Activated CD4-positive, alpha-beta T cell treated with anti-CD3 and anti-CD28 coated beads for 1 hour (primary cell): Measurements from ENCODE around the gene ABCC5.

ENCODE experiments used
- DNase-seq: peaks from one replicate; pipeline ENCODE4 v3.0.0-alpha.2; 2020

The ABCC5 gene

DNA sequence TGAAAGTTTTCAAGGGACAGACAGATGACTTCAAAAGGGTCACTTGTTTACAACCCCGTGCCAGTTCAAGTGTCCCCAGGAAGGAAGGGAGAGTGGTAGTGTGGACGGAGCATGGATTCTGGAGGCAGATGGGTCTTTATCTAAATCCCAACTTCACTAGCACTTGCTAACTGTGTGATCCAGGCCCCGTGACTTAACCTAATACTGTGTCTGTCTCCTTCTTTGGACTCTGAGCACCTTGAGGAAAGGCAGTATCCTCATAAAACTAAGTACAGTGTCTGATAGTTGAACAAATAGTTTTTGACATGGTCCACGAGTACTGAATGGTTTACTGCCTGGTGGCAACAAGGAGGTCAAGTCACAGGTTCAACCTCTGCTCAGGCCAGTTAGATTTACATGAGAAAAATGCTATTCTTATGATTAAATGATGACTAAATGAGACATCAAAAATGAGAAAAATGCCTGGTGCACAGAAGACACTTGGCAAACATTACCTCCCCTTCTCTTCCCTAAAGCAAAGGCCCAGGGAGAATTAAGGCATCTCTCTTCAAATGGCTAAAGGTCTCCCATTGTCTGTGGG is 48.9 kb downstream of the ABCC5 start:
- DNase-seq: no peak

DNA sequence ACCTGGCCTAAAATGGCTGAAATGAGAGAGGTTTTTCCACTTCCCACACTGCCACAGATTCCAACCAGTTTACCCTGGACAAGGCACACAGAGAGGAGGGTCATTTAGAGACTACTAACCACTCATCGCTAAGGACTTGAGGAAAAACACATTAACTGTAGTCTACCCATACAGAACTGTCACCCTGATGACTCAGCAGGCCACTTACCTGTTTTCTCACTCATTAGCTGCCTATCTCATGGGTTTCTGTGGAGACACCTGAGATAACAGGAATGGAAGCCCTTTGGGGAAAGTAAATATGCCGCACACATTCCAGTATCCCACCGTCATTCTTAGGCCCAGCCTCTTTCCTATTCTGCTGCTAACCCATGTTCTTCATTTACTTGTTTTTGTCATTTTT is 50.0 kb downstream of the ABCC5 start:
- no peak for DNase-seq

DNA sequence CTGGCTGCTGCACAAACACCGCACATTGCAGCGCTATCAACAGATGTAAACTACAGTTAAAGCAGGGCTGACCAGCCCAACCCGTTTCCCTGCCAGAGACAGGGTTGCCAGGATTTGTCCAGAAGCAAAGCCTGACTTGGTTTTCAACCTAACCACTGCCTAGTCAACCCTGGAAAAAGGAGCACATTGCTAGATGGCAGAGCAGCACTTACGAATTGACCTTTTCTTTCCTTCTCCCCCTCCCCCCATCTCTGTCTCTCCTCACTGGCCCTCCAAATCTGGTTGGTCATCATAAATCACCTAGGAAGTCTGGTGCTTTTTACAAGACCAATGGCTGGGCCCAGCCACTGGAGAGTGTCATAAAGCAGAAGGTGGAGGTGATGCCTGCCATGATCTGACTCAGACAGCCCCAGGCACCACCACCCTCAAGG is 51.3 kb downstream of the ABCC5 start:
- no peak for DNase-seq

DNA sequence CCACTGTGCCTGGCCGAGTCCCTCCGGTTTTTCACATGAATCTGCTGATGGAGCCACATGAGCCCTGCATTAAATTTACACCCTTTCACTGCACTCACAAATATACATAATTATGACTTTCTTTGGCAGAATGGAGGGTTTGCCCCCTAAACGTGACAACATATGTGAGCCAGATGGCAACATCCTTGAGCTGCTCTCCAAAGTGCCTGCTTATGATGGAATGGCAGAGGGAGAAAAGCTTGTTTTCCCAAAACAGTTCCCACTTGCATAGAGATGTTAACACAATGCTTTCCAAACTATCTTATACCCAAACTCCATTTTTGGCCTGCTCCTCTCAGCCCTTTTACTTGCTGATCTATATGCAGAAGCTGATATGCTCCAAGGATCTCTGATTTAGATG is 54.9 kb downstream of the ABCC5 start:
- DNase-seq: no peak

DNA sequence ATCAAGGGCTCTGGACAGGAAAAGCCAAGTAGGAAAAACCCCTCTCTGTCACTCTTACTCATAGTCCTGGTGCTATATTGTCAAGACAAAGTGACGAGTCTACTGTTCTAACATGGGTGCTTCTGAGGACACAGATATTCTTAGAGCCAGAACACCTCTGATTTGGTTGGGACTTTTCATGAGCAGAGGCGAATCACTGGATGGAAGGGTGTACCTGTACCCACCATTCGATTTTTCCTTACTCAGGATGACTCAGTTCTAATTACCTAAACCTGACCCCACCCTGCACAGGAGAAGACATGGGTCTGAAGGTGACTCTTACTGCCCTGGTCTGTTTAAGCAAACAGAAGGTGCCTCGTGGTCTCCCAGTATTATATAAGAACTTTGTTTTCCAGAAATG is 58.5 kb downstream of the ABCC5 start:
- no peak for DNase-seq

DNA sequence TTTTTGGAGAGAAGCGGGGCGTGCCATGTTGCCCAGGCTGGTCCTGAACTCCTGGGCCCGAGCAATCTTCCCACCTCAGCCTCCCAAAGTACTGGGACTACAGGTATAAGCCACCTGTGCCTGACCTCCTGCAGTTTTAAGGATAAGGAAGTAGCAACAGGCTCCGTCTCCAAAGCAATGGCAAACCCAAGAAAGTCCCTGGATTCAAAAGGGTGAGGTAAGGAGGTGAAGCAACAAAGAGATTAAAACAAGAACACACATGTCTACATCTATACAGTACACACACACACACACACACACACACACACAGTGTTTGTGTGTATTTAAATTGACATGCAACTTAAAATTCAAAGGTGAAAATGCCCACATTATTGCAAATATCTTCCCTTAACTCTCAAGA is 58.9 kb downstream of the ABCC5 start:
- DNase-seq: no peak

DNA sequence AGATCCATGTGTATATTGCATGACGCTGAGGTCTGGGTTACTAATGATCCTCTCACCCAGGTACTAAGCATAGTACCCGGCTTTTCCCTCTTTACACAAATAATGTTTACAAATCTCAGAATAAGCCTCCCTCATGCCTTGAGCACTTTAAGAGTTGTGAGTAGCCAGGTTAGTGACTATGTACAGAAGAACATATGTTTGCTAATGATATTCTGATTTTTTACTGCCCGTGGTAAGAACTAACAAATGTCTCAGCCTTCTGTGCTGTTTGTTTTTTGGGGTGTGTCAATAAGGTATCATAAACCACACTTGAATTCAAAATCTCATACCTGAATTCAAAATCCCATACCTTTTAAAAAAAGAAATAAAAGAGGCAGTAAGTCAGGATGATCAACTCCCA is 59.5 kb downstream of the ABCC5 start:
- DNase-seq: no peak

DNA sequence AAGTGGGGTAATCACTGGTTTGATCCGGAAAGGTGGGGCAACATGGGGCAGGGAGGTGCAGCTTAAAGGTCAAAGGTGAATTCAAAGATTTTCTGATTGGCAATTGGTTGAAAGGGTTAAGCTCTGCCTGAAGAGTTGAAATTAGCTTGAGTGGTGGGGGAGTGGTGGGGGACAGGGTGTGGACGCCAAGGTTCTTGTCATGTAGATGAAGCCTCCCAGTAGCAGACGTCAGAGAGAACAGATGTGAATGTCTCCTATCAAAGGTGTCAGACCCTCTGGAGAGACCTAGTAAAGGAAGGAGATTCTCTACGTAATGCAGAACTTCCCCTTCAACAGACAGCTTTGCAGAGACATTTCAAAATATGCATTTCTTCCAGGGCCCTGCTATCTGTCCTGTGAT is 62.8 kb downstream of the ABCC5 start:
- no peak for DNase-seq

DNA sequence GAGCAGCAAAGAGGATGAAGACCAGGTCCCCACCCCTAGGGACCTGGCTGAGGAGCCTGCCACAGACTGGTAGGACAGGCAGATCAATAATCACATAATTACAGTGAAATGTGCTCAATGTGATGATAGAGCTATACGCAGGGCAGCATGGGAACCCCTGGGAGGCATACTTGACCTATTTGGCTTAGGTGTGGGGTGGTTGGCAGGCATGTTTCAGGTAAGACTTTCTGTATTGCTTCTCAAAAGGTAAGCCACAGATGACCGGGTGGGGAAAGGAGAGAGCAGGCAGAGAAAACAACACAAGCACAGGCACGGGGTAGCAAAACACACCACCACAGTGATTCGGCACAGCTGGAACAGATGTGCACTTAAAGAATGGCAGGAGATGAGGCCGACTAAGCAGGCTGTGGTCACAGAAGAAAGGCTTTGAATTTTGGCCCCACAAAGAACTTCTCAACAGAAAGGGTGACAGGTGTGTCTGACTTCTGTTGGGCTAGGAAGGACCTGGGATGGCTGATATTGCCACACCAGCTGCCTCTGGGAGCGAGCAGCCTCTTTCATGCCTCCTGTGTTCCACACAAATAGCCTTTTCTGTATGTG is 64.1 kb downstream of the ABCC5 start:
- no peak for DNase-seq

DNA sequence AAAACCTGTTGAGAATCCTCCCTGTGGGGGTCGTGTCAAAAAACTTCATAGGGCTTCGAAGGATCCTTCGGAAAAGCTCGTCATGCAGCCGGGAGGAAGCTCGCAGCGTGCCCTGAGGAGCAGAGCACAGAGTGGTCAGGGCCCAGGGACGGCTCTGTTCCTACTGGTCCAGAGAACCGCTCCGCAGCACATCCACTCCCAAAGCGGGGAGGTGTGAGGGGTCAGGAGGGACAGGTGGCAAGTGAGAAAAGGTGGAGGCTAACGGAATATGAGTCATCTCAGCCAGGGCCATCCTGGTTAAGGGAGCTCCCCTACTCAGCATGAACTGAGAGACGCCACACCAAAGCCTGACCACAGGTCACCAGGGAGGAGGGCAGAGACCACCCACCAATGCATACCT is 66.2 kb downstream of the ABCC5 start:
- no peak for DNase-seq

DNA sequence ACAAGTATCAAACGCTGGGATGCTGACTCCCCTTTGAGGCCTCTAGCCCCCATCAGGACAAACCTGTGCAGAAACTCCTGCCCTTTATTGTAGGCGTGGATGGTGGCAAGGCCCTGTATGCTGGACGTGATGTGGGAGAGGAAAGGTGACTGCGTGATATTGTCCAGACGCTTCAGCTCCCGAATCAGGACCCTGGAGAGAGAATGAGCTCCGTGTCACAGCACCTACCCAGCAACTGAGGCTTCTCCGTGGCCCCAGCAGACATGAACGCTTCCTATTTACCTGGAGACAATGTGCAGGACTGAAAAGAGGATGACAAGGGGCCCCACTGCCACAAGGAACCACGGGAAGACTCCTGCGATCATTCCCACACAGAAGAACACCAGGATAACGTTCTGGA is 68.0 kb downstream of the ABCC5 start:
- DNase-seq: no peak

DNA sequence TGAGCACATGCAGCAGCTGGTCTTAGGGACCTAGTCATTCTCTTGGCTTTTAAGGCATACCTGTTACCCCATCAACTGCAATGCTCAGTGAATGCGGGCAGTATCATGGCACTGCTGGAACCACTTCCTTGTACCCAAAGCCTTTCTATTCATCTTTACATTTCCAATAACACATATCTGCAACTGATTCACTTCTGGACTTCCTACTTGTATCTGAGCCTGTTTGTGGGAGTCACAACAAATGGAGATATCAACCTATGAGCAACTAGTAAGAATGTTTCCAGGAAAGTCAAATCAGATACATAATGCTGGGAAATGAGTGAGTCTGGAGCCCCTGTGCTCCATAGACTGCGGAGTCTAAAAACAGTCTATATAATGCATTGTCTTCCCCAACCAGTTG is 71.6 kb downstream of the ABCC5 start:
- DNase-seq: no peak

DNA sequence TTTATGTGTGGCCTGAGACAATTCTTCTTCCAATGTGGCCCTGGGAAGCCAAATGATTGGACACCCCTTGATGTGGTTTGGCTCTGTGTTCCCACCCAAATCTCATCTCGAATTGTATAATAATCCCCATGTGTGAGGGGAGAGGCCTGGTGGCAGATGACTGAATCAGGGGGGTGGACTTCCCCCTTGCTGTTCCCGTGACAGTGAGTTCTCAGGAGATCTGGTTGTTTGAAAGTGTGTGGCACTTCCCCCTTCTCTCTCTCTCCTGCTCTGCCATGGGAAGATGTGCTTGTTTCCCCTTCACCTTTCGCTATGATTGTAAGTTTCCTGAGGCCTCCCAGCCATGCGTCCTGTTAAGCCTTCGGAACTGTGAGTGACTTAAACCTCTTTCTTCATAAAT is 72.9 kb downstream of the ABCC5 start:
- no peak for DNase-seq

DNA sequence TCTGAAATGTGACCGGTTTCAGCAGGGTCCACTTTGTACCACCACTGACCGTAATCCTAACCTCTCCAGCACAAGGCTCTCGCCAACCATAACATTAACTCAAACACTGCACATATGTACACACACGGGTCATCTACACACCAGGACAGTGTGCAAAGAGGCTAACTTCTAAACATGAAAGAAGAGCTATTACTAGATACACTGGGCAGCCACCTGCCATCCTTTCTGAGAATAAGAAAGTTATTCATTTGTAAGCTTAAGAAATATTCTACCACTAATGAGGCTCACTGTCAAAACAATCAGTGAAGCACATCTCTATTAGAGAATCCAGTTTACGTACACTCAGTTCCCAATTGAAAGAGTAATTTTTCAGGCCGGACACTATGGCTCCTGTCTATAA is 73.9 kb downstream of the ABCC5 start:
- DNase-seq: no peak

DNA sequence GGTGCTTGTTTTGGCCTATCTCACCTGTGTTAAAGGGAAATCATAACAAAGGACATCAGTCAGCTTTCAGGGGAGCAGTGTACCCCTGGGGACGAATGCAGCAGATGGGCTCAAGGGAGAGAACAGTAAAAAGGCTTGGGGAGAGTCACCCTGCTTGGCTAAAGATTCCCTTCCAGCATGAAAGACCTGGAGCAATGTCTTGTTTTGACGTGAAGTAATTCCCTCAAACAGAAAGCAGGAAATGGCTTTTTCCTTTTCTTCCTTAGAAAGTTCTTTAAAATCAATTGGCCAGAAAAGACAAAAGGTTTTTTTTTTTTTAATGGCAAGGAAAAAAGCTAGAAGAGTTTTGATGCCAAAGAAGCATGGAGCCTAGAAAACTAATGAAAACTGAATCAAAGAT is 76.5 kb downstream of the ABCC5 start:
- no peak for DNase-seq

DNA sequence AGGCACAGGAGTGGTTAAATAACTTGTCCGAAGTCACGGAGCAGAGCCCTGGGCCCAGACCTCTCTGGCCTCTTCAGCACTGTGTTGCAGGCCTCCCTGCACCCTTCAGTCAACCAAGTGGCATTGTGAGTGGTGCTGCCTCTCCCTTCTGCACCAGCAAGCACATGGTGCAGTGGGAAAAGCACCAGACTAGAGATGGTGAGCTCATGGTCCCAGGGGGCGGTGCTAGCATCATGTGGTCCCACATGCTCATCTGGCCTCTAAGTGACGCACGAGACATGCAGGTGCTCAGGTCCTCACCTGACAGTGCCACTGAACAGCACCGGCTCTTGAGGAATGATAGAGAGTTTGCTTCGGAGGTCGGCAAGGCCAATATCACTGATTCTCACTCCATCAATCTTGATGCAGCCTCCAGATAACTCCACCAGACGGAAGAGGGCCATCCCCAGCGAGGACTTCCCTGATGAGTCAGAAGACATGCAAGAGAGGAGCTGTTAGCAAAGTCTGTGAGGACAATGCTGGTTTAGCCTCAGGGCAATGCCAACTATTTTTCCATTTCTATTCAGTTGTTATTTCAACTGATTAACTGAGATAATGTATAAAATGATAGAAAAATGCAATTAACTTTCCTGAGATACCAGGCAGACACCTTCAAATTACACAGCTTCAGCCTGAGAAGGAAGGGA is 79.9 kb downstream of the ABCC5 start:
- DNase-seq: no peak

DNA sequence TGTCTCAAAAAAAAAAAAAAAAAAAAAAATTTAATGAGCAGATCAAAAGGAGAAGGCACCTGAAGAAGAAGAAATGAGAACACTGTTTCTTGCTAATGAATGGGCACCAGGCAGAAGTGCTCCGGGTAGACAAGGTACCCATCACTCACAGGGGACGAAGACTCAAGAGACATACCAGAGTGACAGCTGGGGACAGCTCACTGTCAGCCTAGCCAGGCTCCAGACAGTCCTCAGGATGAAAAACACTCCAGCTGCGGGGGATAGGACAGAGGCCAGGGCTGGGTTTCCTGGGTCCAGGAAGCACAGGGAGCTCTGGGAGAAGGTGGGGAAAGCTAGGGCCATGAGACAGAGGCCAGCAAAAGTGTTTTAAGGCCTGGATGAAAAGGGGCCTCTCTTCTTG is 84.5 kb downstream of the ABCC5 start:
- no peak for DNase-seq

DNA sequence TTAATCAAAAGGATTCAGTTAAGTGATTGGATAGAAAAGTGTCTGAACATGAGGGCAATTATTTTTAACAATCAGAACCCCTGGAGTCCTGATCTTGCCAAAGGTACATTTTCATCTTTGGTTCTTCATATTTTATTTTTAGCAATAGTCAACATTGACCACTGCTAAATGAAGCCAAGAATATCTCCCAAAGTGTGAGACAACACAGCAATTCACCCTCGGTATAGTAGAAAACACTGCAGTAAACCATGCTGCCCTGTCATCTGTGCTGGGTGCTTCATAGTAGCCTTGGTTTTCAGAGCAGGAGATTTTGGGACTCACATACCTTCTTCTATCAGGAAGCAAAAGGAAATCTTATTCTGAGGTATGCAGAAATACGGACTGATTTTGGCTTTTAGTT is 85.8 kb downstream of the ABCC5 start:
- no peak for DNase-seq

DNA sequence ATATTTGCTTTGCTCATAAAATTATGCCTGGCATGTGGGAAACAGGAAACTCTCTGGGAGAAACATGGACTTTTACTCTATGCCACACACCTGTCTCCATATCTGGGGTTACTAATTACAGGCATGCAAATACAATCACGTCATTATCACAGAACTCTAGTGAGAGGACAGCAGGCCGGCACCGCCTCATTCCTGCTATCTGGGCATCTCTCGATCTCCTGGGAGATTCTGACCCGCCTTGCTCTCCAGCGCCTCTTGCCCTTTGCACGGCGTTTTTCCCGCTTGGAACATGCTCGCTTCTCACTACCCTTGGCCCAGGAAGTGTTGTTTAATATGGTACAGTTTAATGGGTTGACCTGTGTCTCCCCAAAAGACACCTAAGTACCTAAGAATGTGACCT is 87.6 kb downstream of the ABCC5 start:
- no peak for DNase-seq

DNA sequence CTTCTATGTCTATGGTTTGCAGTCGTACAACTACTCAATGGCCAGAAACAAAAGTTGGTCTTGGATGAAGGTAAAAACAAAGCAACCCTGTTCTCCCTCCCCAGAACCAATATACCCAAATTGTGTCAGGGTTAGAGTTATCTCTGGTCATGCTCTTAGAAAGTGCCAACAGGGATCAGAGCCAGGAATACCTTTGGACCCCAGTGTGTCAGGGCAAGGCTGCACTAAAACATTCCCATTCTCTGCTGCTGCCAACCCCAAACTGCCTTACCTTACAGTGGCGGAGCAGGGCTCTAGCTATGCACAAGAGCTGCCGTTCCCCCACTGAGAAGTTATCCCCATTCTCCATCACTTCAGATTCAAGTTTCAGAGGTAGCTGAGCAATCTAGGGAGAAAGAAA is 90.6 kb downstream of the ABCC5 start:
- DNase-seq: no peak

DNA sequence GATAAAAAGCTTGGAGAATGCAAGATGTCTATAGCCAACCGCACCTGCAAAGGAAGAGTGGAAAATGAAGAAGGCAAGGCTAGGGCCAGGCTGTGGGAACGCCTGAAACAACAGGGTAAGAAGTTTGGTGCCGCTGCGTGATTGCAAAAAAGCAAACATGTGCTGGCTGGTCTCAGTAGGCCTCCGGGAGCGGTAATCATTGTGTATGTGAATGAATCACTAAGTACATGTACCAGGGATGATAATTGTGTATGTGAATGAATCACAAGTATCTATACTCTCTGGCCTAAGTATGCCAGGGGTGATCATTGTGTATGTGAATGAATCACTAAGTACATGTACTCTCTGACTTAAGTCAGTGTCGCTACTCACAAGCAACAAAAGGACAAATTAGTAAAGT is 92.7 kb downstream of the ABCC5 start:
- no peak for DNase-seq

DNA sequence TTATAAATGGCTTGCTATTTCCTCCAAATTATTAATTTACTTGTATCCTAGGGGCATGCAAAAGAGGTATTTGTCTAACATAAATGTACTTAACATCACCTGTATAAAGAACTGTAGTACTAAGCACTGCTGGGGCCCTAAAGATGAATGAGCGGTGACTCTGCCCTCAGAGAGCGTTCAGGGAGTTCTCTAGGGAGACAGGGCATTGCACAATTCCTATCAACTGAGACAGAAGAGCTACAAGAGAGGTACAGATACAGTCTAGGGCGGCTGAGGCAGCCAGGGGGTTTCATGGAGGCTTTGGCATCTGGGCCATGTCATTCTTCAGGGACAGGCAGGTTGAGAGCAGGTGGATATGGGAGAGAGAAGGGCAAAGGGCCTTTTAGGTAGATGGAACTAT is 93.1 kb downstream of the ABCC5 start:
- no peak for DNase-seq

DNA sequence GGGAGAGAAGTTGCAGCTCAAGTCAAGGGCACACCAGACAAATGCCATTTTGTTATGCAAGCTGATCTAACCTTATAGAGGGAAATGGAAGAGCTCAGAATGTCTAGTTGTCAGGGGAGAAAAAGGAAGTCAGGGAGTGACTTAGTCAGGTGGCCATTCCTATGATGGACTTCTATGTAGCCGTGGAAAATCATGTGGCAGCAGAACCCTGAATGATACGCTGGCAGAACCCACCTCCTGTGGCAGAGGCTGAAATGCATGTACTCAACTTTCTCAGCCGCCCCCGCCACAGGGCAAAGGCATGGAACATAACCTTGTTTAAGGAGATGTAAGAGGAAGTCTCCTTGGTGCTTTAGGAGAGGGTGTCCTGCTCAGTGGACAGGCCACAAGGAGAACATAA is 95.3 kb downstream of the ABCC5 start:
- no peak for DNase-seq

DNA sequence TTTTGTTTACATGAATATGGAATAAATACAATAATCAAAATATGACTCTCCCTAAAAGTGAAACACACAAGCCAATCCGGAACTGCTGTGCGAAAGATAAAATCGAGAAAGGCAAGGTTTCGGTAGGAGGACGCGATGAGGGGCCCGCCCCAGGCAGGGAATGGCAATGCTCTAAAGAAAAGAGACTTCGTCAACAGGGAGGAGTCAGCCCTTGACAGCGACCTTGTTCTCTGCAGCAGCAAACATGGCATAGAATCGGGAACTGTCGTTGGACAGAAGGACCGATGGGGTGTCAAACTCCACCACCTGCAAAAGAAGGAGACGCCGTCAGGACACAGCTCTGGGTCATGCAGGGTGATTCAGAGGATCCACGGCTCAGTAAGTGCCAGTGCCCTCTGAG is 96.6 kb downstream of the ABCC5 start:
- no peak for DNase-seq

DNA sequence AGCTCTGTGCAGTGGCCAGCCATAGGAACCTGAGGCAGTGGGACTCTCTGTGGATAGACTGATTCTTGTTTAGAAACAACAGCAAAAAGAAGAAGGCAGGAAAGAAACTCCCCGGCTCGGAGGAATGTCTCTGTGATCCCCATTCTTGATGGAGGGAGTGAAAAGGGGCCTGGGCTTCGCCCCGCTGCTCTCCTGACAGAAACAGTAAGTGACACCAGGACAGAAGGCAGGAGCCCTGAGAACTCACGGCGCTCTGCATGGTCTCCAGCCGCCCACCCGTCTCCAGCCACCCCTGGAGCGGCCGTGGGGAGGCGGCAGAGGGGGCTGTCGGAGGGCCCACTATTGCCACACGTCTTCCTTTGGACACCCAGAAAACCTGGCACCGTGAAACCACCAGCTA is 97.3 kb downstream of the ABCC5 start:
- no peak for DNase-seq
